ENCODE measurements around the gene ANKRD2. TPM values are rescaled to one million over a fixed set of nuclear protein-coding genes. Genes with fewer than 3 reads are reported as not detected.
"Not testable (repeated sequence)": the region's sequence is repeated elsewhere in the genome, so short reads cannot be mapped to it uniquely, and the experiment has no call there.

ANKRD2 gene
- total and polyA plus RNA-seq, 2 donors: 0.05 to 0.68 TPM

DNA sequence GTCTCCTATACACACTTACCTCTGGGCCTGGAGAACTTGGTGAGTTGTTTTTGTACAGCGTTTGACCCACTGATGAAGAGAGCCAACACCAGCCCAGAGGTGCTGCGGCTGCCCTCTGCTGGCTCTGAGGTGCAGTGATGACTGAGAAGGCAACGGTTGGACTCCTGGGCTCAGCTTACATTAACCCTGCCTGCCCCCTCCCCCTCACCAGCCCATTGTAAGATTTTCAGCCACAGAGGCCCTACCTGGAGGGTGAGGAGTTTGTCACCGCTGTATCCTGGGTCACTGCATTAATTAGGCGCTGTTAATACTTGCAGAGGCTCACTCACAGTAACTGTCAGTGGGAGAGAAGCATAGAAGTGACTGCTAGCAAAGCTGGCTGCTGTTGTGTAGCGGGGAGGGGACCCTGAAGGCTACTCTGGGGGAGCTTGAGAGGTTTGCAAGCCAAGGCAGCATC, 19.0 kb upstream of the ANKRD2 start:
- Histone ChIP-seq H3K4me1 (ENCODE audit: control insufficient read depth in 2 of 2, insufficient read depth in 2 of 2, low read length in 2 of 2) (peaks cover 0 to 6% of the 10 kb centered on the region in 2 donors), H3K9me3 (ENCODE audit: control insufficient read depth in 2 of 2, insufficient read depth in 1 of 2, low read length in 1 of 2) (no peaks in the 10 kb centered on the region), H3K27me3 (ENCODE audit: control insufficient read depth in 2 of 2, insufficient read depth in 1 of 2, low read length in 1 of 2) (no peaks in the 10 kb centered on the region), H3K4me3 (ENCODE audit: low read length in 2 of 2) (no peak overlapping the region), H3K27ac (ENCODE audit: low read depth in 1 of 2, low read length in 1 of 2) (no peak overlapping the region), H3K36me3 (ENCODE audit: control insufficient read depth in 2 of 2, insufficient read depth in 2 of 2, low read length in 1 of 2) (no peaks in the 10 kb centered on the region)
- WGBS: 25% methylated on average over 6 of the region's 6 CpGs
- peak in 7 of 9 donors; percentile 10 to 56 (median 25) for DNase-seq (ENCODE audit: low read depth in 6 of 9, low spot score in 9 of 9)

DNA sequence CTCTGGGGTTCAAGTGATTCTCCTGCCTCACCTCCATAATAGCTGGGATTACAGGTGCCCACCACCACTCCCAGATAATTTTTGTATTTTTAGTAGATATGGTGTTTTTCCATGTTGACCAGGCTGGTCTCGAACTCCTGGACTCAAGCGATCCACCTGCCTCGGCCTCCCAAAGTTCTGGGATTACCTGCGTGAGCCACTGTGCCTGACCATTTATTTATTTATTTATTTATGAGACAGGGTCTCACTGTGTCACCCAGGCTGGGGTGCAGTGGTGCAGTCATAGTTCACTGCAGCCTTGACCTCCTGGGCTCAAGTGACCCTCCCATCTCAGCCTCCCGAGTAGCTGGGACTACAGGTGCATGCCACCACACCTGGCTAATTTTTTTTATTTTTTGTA, 18.2 kb upstream of the ANKRD2 start:
- WGBS: 96% methylated on average over 5 of the region's 5 CpGs
- H3K4me1 ChIP-seq (ENCODE audit: control insufficient read depth in 2 of 2, insufficient read depth in 2 of 2, low read length in 2 of 2); H3K27me3 ChIP-seq (ENCODE audit: control insufficient read depth in 2 of 2, insufficient read depth in 1 of 2, low read length in 1 of 2); H3K27ac ChIP-seq (ENCODE audit: low read depth in 1 of 2, low read length in 1 of 2); DNase-seq (ENCODE audit: low read depth in 6 of 9, low spot score in 9 of 9); H3K4me3 ChIP-seq (ENCODE audit: low read length in 2 of 2); H3K9me3 ChIP-seq (ENCODE audit: control insufficient read depth in 2 of 2, insufficient read depth in 1 of 2, low read length in 1 of 2); H3K36me3 ChIP-seq (ENCODE audit: control insufficient read depth in 2 of 2, insufficient read depth in 2 of 2, low read length in 1 of 2): not testable (repeated sequence)

DNA sequence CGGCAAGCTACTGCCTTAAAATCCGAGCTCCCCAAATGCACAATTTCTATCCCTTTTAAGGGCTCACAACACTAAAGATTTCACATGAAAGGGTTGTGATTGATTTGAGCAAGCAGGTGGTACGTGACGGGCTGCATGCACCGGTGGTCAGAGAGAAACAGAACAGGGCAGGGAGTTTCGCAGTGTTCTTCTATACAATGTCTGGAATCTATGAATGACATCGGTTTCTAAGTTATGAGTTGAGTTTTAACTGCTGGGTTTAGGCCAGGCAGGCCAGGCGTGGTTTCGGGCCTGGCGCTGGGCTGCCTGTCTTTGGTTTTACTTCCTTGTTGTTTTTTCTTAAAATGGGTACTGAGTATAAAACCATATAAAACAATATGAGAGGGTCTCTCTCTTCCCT, 17.0 kb upstream of the ANKRD2 start:
- DNase-seq (ENCODE audit: low read depth in 6 of 9, low spot score in 9 of 9); H3K36me3 ChIP-seq (ENCODE audit: control insufficient read depth in 2 of 2, insufficient read depth in 2 of 2, low read length in 1 of 2): not testable (repeated sequence)
- 98% methylated on average over 10 of the region's 10 CpGs for WGBS

DNA sequence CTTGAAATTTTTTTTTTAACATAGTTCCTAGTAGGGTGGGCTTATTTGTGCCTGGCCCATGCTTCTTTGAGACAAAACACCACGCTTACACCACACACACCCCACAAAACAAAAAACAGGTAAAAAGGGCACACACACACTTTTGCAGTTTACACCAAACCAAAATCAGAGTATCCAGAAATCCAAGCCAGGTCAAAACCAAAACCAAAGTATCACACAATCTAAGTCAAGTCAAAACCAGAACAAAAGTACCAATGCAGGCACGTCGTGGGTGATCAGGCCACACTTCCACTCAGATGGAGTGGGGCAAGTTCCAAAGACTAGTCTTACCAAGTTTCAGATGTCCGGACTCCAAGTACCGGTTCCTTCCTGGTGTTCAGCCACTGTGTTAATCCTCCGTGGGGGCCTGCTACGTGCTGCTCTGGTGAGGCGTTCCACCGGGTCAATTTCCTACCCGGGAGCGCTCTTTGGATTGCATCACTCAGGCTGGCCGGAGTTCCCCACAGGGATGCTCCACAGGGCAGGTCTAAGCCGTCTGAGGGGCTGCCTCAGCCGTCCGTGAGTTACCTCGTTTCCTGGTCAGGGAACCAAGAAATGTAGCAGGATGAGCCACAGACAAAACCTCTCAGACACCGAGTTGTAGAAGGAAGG, 11.7 kb upstream of the ANKRD2 start:
- not testable (repeated sequence) for DNase-seq (ENCODE audit: low read depth in 6 of 9, low spot score in 9 of 9); H3K4me3 ChIP-seq (ENCODE audit: low read length in 2 of 2); H3K27me3 ChIP-seq (ENCODE audit: control insufficient read depth in 2 of 2, insufficient read depth in 1 of 2, low read length in 1 of 2); H3K36me3 ChIP-seq (ENCODE audit: control insufficient read depth in 2 of 2, insufficient read depth in 2 of 2, low read length in 1 of 2); H3K9me3 ChIP-seq (ENCODE audit: control insufficient read depth in 2 of 2, insufficient read depth in 1 of 2, low read length in 1 of 2); H3K4me1 ChIP-seq (ENCODE audit: control insufficient read depth in 2 of 2, insufficient read depth in 2 of 2, low read length in 2 of 2)
- 94% methylated on average over 17 of the region's 17 CpGs for WGBS
- H3K27ac ChIP-seq (ENCODE audit: low read depth in 1 of 2, low read length in 1 of 2): peak overlapping the region in 1 of 2 donors; percentile 31

More for the DNA sequence above, 17.0 kb upstream of the ANKRD2 start:
- not testable (repeated sequence) for H3K27ac ChIP-seq (ENCODE audit: low read depth in 1 of 2, low read length in 1 of 2); H3K27me3 ChIP-seq (ENCODE audit: control insufficient read depth in 2 of 2, insufficient read depth in 1 of 2, low read length in 1 of 2); H3K9me3 ChIP-seq (ENCODE audit: control insufficient read depth in 2 of 2, insufficient read depth in 1 of 2, low read length in 1 of 2); H3K4me1 ChIP-seq (ENCODE audit: control insufficient read depth in 2 of 2, insufficient read depth in 2 of 2, low read length in 2 of 2); H3K4me3 ChIP-seq (ENCODE audit: low read length in 2 of 2)

DNA sequence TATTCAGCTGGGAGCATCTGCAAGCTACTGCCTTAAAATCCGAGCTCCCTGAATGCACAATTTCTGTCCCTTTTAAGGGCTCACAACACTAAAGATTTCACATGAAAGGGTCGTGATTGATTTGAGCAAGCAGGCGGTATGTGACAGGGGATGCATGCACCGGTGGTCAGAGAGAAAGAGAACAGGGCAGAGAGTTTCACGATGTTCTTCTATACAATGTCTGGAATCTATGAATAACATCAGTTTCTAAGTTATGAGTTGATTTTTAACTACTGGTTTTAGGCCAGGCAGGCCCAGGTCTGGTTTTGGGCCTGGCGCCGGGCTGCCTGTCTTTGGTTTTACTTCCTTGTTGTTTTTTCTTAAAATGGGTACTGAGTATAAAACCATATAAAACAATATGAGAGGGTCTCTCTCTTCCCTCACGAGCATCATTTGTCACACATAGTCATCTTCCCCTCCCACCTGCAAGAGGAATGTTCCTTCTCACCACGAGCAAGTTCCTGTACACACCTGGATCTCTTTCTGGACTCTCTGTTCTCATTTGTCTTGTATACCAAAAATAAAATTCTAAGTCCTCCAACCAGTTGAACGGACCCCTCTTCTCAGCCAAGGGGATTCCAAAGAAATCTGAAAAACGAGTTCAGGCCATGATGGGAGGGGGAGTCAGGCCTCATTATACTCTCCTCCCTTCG, 11.0 kb upstream of the ANKRD2 start:
- H3K9me3 ChIP-seq (ENCODE audit: control insufficient read depth in 2 of 2, insufficient read depth in 1 of 2, low read length in 1 of 2); H3K27me3 ChIP-seq (ENCODE audit: control insufficient read depth in 2 of 2, insufficient read depth in 1 of 2, low read length in 1 of 2); H3K27ac ChIP-seq (ENCODE audit: low read depth in 1 of 2, low read length in 1 of 2); H3K4me3 ChIP-seq (ENCODE audit: low read length in 2 of 2); H3K36me3 ChIP-seq (ENCODE audit: control insufficient read depth in 2 of 2, insufficient read depth in 2 of 2, low read length in 1 of 2); H3K4me1 ChIP-seq (ENCODE audit: control insufficient read depth in 2 of 2, insufficient read depth in 2 of 2, low read length in 2 of 2); DNase-seq (ENCODE audit: low read depth in 6 of 9, low spot score in 9 of 9): not testable (repeated sequence)
- 97% methylated on average over 12 of the region's 12 CpGs for WGBS

DNA sequence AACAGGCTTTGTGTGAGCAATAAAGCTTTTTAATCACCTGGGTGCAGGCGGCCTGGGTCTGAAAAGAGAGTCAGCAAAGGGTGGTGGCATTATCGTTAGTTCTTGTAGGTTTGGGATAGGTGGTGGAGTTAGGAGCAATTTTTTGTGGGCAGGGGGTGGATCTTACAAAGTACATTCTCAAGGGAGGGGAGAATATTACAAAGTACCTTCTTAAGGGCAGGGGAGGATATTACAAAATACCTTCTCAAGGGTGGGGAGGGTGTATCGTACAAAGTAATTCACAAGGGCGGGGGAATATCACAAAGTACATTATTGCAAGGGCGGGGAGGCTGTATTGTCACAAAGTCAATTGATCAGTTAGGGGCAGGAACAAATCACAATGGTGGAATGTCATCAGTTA, 10.2 kb upstream of the ANKRD2 start:
- not testable (repeated sequence) for H3K36me3 ChIP-seq (ENCODE audit: control insufficient read depth in 2 of 2, insufficient read depth in 2 of 2, low read length in 1 of 2); H3K27ac ChIP-seq (ENCODE audit: low read depth in 1 of 2, low read length in 1 of 2); H3K4me3 ChIP-seq (ENCODE audit: low read length in 2 of 2); H3K9me3 ChIP-seq (ENCODE audit: control insufficient read depth in 2 of 2, insufficient read depth in 1 of 2, low read length in 1 of 2); H3K4me1 ChIP-seq (ENCODE audit: control insufficient read depth in 2 of 2, insufficient read depth in 2 of 2, low read length in 2 of 2); DNase-seq (ENCODE audit: low read depth in 6 of 9, low spot score in 9 of 9); H3K27me3 ChIP-seq (ENCODE audit: control insufficient read depth in 2 of 2, insufficient read depth in 1 of 2, low read length in 1 of 2)
- 98% methylated on average over 5 of the region's 5 CpGs for WGBS

DNA sequence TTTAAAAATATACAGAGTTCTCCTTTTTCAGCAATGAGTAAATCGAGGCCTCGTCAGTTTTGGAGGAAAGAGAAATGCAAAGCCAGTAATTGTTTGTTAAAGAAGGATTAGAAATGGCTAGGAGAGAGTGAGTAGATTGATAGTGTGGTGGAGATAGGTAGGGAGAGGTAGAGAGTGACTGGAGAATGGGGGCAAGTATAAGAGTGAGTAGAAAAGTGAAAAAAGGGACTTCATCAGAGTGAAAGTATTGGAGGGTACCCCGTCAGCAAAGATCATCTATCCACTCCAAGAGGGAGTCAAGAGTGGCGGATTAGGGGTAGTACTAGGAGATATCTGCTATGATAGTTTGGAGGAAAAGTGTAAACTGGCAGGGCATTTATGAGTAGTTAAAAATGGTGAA, 9.2 kb upstream of the ANKRD2 start:
- Histone ChIP-seq H3K9me3 (ENCODE audit: control insufficient read depth in 2 of 2, insufficient read depth in 1 of 2, low read length in 1 of 2) (peaks cover 0 to 3% of the 10 kb centered on the region in 2 donors), H3K4me1 (ENCODE audit: control insufficient read depth in 2 of 2, insufficient read depth in 2 of 2, low read length in 2 of 2) (no peaks in the 10 kb centered on the region), H3K27me3 (ENCODE audit: control insufficient read depth in 2 of 2, insufficient read depth in 1 of 2, low read length in 1 of 2) (no peaks in the 10 kb centered on the region), H3K4me3 (ENCODE audit: low read length in 2 of 2) (no peak overlapping the region), H3K27ac (ENCODE audit: low read depth in 1 of 2, low read length in 1 of 2) (no peak overlapping the region), H3K36me3 (ENCODE audit: control insufficient read depth in 2 of 2, insufficient read depth in 2 of 2, low read length in 1 of 2) (no peaks in the 10 kb centered on the region)
- WGBS: 97% methylated on average over 4 of the region's 4 CpGs
- no peak for DNase-seq (ENCODE audit: low read depth in 6 of 9, low spot score in 9 of 9)

DNA sequence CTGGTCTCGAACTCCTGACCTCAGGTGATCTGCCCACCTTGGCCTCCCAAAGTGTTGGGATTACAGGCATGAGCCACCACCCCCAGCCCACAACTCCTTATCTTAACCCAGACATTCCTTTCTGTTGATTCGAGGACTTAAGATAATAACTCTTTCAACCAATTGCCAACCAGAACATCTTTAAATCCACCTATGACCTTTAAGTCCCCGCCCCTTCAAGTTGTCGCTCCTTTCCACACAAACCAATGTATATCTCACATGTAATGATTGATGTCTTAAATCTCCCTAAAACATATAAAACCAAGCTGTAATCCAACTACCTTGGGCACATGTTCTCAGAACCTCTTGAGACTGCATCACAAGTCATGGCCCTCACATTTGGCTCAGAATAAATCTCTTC, 7.8 kb upstream of the ANKRD2 start:
- Histone ChIP-seq H3K27me3 (ENCODE audit: control insufficient read depth in 2 of 2, insufficient read depth in 1 of 2, low read length in 1 of 2) (no peaks in the 10 kb centered on the region), H3K4me1 (ENCODE audit: control insufficient read depth in 2 of 2, insufficient read depth in 2 of 2, low read length in 2 of 2) (no peaks in the 10 kb centered on the region), H3K9me3 (ENCODE audit: control insufficient read depth in 2 of 2, insufficient read depth in 1 of 2, low read length in 1 of 2) (peaks cover 0 to 3% of the 10 kb centered on the region in 2 donors), H3K36me3 (ENCODE audit: control insufficient read depth in 2 of 2, insufficient read depth in 2 of 2, low read length in 1 of 2) (no peaks in the 10 kb centered on the region), H3K27ac (ENCODE audit: low read depth in 1 of 2, low read length in 1 of 2) (no peak overlapping the region), H3K4me3 (ENCODE audit: low read length in 2 of 2) (no peak overlapping the region)
- DNase-seq (ENCODE audit: low read depth in 6 of 9, low spot score in 9 of 9): no peak
- 98% methylated on average over 4 of the region's 4 CpGs for WGBS

DNA sequence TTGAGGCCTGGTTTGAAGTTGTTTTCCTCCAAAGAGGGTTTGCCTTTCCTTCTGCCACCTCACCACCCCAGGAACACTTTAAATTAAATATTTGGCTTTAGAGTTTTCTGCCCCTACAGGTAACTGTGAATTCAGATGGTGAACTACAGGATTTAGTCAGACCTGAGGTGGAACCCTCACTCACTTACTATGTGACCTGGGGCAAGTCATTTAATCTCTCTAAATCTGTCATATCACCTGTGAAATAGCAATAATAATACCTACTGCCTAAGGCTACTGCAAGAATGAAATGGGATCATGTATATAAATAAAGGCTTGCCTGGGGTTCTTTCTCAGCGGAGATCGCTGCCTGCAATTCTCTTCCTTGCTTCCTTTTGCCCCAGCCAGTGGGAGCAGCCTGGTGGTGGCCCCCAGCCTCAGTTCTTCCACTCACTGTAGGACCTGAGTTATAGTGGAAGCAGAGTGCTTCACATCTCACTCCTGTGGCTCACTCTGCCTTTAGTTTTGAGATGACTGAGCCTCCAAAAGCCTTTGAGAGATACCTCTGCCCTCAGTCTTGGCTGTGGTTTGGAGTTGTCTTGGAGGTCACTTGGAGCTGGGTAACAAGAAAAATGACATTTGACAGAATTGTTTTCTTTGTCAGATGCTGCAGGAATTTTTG, 6.1 kb upstream of the ANKRD2 start:
- 95% methylated on average over 2 of the region's 2 CpGs for WGBS
- Histone ChIP-seq H3K27me3 (ENCODE audit: control insufficient read depth in 2 of 2, insufficient read depth in 1 of 2, low read length in 1 of 2) (no peaks in the 10 kb centered on the region), H3K27ac (ENCODE audit: low read depth in 1 of 2, low read length in 1 of 2) (no peak overlapping the region), H3K4me1 (ENCODE audit: control insufficient read depth in 2 of 2, insufficient read depth in 2 of 2, low read length in 2 of 2) (no peaks in the 10 kb centered on the region), H3K36me3 (ENCODE audit: control insufficient read depth in 2 of 2, insufficient read depth in 2 of 2, low read length in 1 of 2) (no peaks in the 10 kb centered on the region), H3K9me3 (ENCODE audit: control insufficient read depth in 2 of 2, insufficient read depth in 1 of 2, low read length in 1 of 2) (no peaks in the 10 kb centered on the region), H3K4me3 (ENCODE audit: low read length in 2 of 2) (no peak overlapping the region)
- no peak for DNase-seq (ENCODE audit: low read depth in 6 of 9, low spot score in 9 of 9)
